Immature natural killer cell (primary cell): ENCODE data around the gene CHERP. TPM values are rescaled to one million over a fixed set of nuclear protein-coding genes. Genes with fewer than 3 reads are reported as not detected.

Source experiments
- DNase-seq, 3 donors: peaks; one replicate each; pipeline ENCODE4 v3.0.0; 2022; ENCODE audit warnings: mixed read lengths in 1 of 3
- H3K27ac Mint-ChIP-seq, 6 donors: one replicate each; pipeline ENCODE4 v1.8.0; 2020; ENCODE audit warnings: mixed read lengths in 6 of 6, mild to moderate bottlenecking in 5 of 6, inconsistent platforms in 4 of 6, moderate library complexity in 3 of 6
- H3K27me3 Mint-ChIP-seq, 3 donors: one replicate each; pipeline ENCODE4 v1.8.0; 2020 to 2021; ENCODE audit warnings: low read depth in 3 of 3, mild to moderate bottlenecking in 3 of 3, mixed read lengths in 3 of 3, moderate library complexity in 3 of 3, inconsistent platforms in 1 of 3
- H3K36me3 Mint-ChIP-seq, 3 donors: one replicate each; pipeline ENCODE4 v1.8.0; 2020; ENCODE audit warnings: mixed read lengths in 3 of 3, inconsistent platforms in 2 of 3, mild to moderate bottlenecking in 2 of 3
- H3K4me1 Mint-ChIP-seq, 2 donors: one replicate each; pipeline ENCODE4 v1.8.0; 2020; ENCODE audit warnings: inconsistent platforms in 2 of 2, mild to moderate bottlenecking in 2 of 2, mixed read lengths in 2 of 2, moderate library complexity in 1 of 2
- H3K4me3 Mint-ChIP-seq, 5 donors: one replicate each; pipeline ENCODE4 v1.8.0; 2020; ENCODE audit warnings: mild to moderate bottlenecking in 5 of 5, mixed read lengths in 5 of 5, inconsistent platforms in 3 of 5, moderate library complexity in 3 of 5
- H3K9me3 Mint-ChIP-seq, 6 donors: one replicate each; pipeline ENCODE4 v1.8.0; 2020; ENCODE audit warnings: mild to moderate bottlenecking in 6 of 6, mixed read lengths in 6 of 6, inconsistent platforms in 4 of 6, moderate library complexity in 3 of 6
- polyA plus RNA-seq, 3 donors: library from polyadenylated mRNA; unstranded; fragments of 300-500 nt; fragmentation: Illumina TruSeq; gene quantifications; one replicate each; pipeline ENCODE4 v1.2.3, GENCODE V29; 2021

The CHERP gene
- polyA plus RNA-seq = 10 to 100 TPM in 1 of 3 donors, 1 to 10 TPM in 2; 1.6 to 19.9 (median 3.4) TPM

GRCh38 chr19:16542045-16542909 is at the start of gene CHERP:
Gene CHERP, minus strand, starts transcription at chr19:16542437. Its CDS starts 59 bp downstream, at chr19:16542378.
- H3K27ac Mint-ChIP-seq = peak within 1 kb of the TSS; percentile 89 to 96 (median 94)
- peaks cover 3 to 4% (median 4%) of the 10 kb centered on the region in 3 donors for H3K36me3 Mint-ChIP-seq
- no peaks in the 10 kb centered on the region for H3K9me3 Mint-ChIP-seq
- peak within 1 kb of the TSS; percentile 90 to 92 (median 90) for H3K4me3 Mint-ChIP-seq
- peak; percentile 93 to 96 (median 96) for DNase-seq
- H3K27me3 Mint-ChIP-seq = peaks cover 2 to 10% (median 9%) of the 10 kb centered on the region in 3 donors
- H3K4me1 Mint-ChIP-seq = peaks cover 45 to 55% of the 10 kb centered on the region in 2 donors

GRCh38 chr19:16590876-16591802 is 48.9 kb upstream of the CHERP start:
- no peak overlapping the region for H3K4me3 Mint-ChIP-seq
- DNase-seq = no peak
- peak overlapping the region in 2 of 6 donors; percentile 53 to 95 for H3K27ac Mint-ChIP-seq
- H3K9me3 Mint-ChIP-seq = no peaks in the 10 kb centered on the region
- no peaks in the 10 kb centered on the region for H3K36me3 Mint-ChIP-seq
- H3K4me1 Mint-ChIP-seq = peaks cover 75 to 83% of the 10 kb centered on the region in 2 donors
- peaks cover 7 to 36% (median 23%) of the 10 kb centered on the region in 3 donors for H3K27me3 Mint-ChIP-seq

- Mint-ChIP-seq H3K4me1 (peaks cover 75 to 83% of the 10 kb centered on the region in 2 donors), H3K27me3 (peaks cover 7 to 35% (median 21%) of the 10 kb centered on the region in 3 donors), H3K4me3 (no peak overlapping the region), H3K9me3 (no peaks in the 10 kb centered on the region), H3K36me3 (no peaks in the 10 kb centered on the region), H3K27ac (peak overlapping the region in 5 of 6 donors; percentile 46 to 98 (median 96))
- no peak for DNase-seq
Measured at GRCh38 chr19:16589917-16590316, 47.7 kb upstream of the CHERP start.

- no peak for DNase-seq
- H3K4me3 Mint-ChIP-seq = peak overlapping the region; percentile 76 to 85 (median 81)
- H3K36me3 Mint-ChIP-seq = no peaks in the 10 kb centered on the region
- H3K27me3 Mint-ChIP-seq = peaks cover 9 to 35% (median 24%) of the 10 kb centered on the region in 3 donors
- H3K9me3 Mint-ChIP-seq = no peaks in the 10 kb centered on the region
- H3K4me1 Mint-ChIP-seq = peaks cover 75 to 83% of the 10 kb centered on the region in 2 donors
- H3K27ac Mint-ChIP-seq = peak overlapping the region; percentile 90 to 98 (median 97)
Measured at GRCh38 chr19:16588824-16589577, 46.8 kb upstream of the CHERP start.

- no peaks in the 10 kb centered on the region for H3K36me3 Mint-ChIP-seq
- peak; percentile 81 to 86 (median 84) for DNase-seq
- H3K27me3 Mint-ChIP-seq = peaks cover 17 to 39% (median 30%) of the 10 kb centered on the region in 3 donors
- H3K4me3 Mint-ChIP-seq = peak overlapping the region; percentile 76 to 85 (median 81)
- H3K27ac Mint-ChIP-seq = peak overlapping the region; percentile 90 to 98 (median 97)
- H3K9me3 Mint-ChIP-seq = no peaks in the 10 kb centered on the region
- H3K4me1 Mint-ChIP-seq = peaks cover 75 to 83% of the 10 kb centered on the region in 2 donors
Measured at GRCh38 chr19:16587833-16588823, 45.9 kb upstream of the CHERP start.

GRCh38 chr19:16586991-16587832 is 45.0 kb upstream of the CHERP start:
- no peaks in the 10 kb centered on the region for H3K9me3 Mint-ChIP-seq
- H3K27ac Mint-ChIP-seq = peak overlapping the region; percentile 90 to 98 (median 97)
- H3K4me1 Mint-ChIP-seq = peaks cover 77 to 83% of the 10 kb centered on the region in 2 donors
- peak; percentile 76 to 86 (median 84) for DNase-seq
- no peaks in the 10 kb centered on the region for H3K36me3 Mint-ChIP-seq
- H3K27me3 Mint-ChIP-seq = peaks cover 17 to 40% (median 30%) of the 10 kb centered on the region in 3 donors
- H3K4me3 Mint-ChIP-seq = peak overlapping the region; percentile 76 to 85 (median 81)

- no peaks in the 10 kb centered on the region for H3K36me3 Mint-ChIP-seq
- H3K27me3 Mint-ChIP-seq = peaks cover 17 to 40% (median 34%) of the 10 kb centered on the region in 3 donors
- H3K4me3 Mint-ChIP-seq = peak overlapping the region; percentile 80 to 85 (median 81)
- DNase-seq = no peak
- H3K27ac Mint-ChIP-seq = peak overlapping the region; percentile 34 to 98 (median 97)
- no peaks in the 10 kb centered on the region for H3K9me3 Mint-ChIP-seq
- H3K4me1 Mint-ChIP-seq = peaks cover 82 to 83% of the 10 kb centered on the region in 2 donors
Measured at GRCh38 chr19:16586477-16586871, 44.2 kb upstream of the CHERP start.

GRCh38 chr19:16585808-16586476 is 43.7 kb upstream of the CHERP start:
- Mint-ChIP-seq H3K9me3 (no peaks in the 10 kb centered on the region), H3K36me3 (no peaks in the 10 kb centered on the region)

GRCh38 chr19:16585094-16585801 is 43.0 kb upstream of the CHERP start:
- no peaks in the 10 kb centered on the region for H3K36me3 Mint-ChIP-seq
- no peaks in the 10 kb centered on the region for H3K9me3 Mint-ChIP-seq
- peaks cover 19 to 40% (median 34%) of the 10 kb centered on the region in 3 donors for H3K27me3 Mint-ChIP-seq
- H3K4me1 Mint-ChIP-seq = peaks cover 82 to 83% of the 10 kb centered on the region in 2 donors
- no peak for DNase-seq
- H3K27ac Mint-ChIP-seq = peak overlapping the region; percentile 90 to 98 (median 96)
- H3K4me3 Mint-ChIP-seq = peak overlapping the region; percentile 76 to 87 (median 84)

More at GRCh38 chr19:16585808-16586476, 43.7 kb upstream of the CHERP start:
- H3K27me3 Mint-ChIP-seq = peaks cover 18 to 40% (median 34%) of the 10 kb centered on the region in 3 donors
- peaks cover 82% of the 10 kb centered on the region in 2 donors for H3K4me1 Mint-ChIP-seq
- H3K27ac Mint-ChIP-seq = peak overlapping the region; percentile 34 to 98 (median 96)
- H3K4me3 Mint-ChIP-seq = peak overlapping the region; percentile 45 to 80 (median 61)
- DNase-seq = peak in 1 of 3 donors; percentile 44
